Measurements from ENCODE around the gene REST. TPM values are rescaled to one million over a fixed set of nuclear protein-coding genes. Genes with fewer than 3 reads are reported as not detected.
"Not testable (repeated sequence)": the region's sequence is repeated elsewhere in the genome, so short reads cannot be mapped to it uniquely, and the experiment has no call there.

REST gene
- total and polyA plus RNA-seq, 2 of the 8 experiments (the other 6 are each of a cell fraction or from before 2014, with no cell fraction given) = 10.2 to 66.3 TPM

DNA sequence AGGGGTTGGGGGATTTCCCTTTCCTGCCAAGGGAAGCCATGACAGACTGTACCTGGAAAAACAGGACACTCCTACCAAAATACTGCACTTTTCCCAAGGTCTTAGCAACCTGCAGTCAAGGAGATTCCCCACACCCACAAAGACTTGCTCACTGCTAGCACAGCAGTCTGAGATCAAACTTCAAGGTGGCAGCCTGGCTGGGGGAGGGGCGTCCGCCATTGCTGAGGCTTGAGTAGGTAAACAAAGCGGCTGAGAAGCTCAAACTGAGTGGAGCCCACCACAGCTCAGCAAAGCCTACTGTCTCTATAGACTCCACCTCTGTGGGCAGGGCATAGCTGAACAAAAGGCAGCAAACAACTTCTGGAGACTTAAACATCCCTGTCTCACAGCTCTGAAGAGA is 23.2 kb upstream of the REST start:
- ChIA-PET CTCF (ENCODE audit: partially characterized antibody) (interaction anchor here (0.6 to 1.6 kb wide), 2 partner anchors 48 to 213 kb away, joined by 3 to 4 read pairs; no protein-coding TSS in a partner anchor), POLR2A (ENCODE audit: partially characterized antibody) (interaction anchor here (1.2 to 2.5 kb wide), 4 partner anchors 10 to 37 kb away, joined by 3 to 9 read pairs (median 6); no protein-coding TSS in a partner anchor)
- FAIRE-seq; H3K56ac ChIP-seq (replicated peaks; ENCODE audit: insufficient read length, low read depth, low read length); H3K27ac ChIP-seq (ENCODE audit: low read depth, low read length); H4K8ac ChIP-seq (ENCODE audit: extremely low read depth, insufficient read depth, low read length); H3K4ac ChIP-seq (replicated peaks; ENCODE audit: insufficient read length, low read depth, low read length); H2BK120ac ChIP-seq (replicated peaks; ENCODE audit: low read depth, low read length); H4K5ac ChIP-seq (ENCODE audit: insufficient read length, low read depth, low read length); H3K27me3 ChIP-seq (replicated peaks in 1 of 4; ENCODE audit: control insufficient read depth in 3 of 4, extremely low read depth in 1 of 4, insufficient read depth in 3 of 4, low read length in 3 of 4); H3K14ac ChIP-seq (ENCODE audit: insufficient read length); H2BK15ac ChIP-seq (ENCODE audit: low read length); H2BK5ac ChIP-seq (ENCODE audit: low read depth, low read length); H2BK20ac ChIP-seq (ENCODE audit: low read length); H3K23ac ChIP-seq (ENCODE audit: insufficient read length); H3K36me3 ChIP-seq (ENCODE audit: control insufficient read depth in 2 of 4, insufficient read depth in 4 of 4, low read length in 3 of 4); H3K79me2 ChIP-seq (ENCODE audit: control insufficient read depth in 1 of 2, insufficient read depth in 2 of 2, low read length in 2 of 2); H3K4me2 ChIP-seq (ENCODE audit: insufficient read depth in 1 of 2, low read depth in 2 of 2, low read length in 2 of 2); H3K4me3 ChIP-seq (ENCODE audit: extremely low read depth in 1 of 4, insufficient read depth in 2 of 4, low read depth in 3 of 4, low read length in 4 of 4); H4K91ac ChIP-seq (replicated peaks; ENCODE audit: insufficient read length, low read length); H3K9me3 ChIP-seq (ENCODE audit: insufficient read depth in 2 of 2, low read depth in 1 of 2, low read length in 1 of 2); H2BK12ac ChIP-seq (ENCODE audit: low read depth, low read length); H3K4me1 ChIP-seq (replicated peaks in 1 of 4; ENCODE audit: control insufficient read depth in 3 of 4, insufficient read depth in 4 of 4, low read length in 3 of 4); H2AK5ac ChIP-seq (ENCODE audit: low read depth, low read length); H4K20me1 ChIP-seq (replicated peaks in 1 of 2; ENCODE audit: control insufficient read depth in 1 of 2, insufficient read depth in 2 of 2, low read length in 2 of 2); DNase-seq (ENCODE audit: low read depth in 1 of 2, low spot score in 2 of 2); H3K79me1 ChIP-seq (ENCODE audit: low read depth, low read length); H3K23me2 ChIP-seq (ENCODE audit: low read depth, low read length); H3K9ac ChIP-seq (replicated peaks in 1 of 4; ENCODE audit: extremely low read depth in 1 of 4, low read depth in 3 of 4, low read length in 3 of 4): not testable (repeated sequence)
- peak; percentile 82 for TF ChIP-seq YY1 (IDR thresholded peaks at IDR 0.05; ENCODE audit: low read depth, low read length)
- 77% methylated on average over 3 of the region's 3 CpGs; no CpG with 5 or more reads in 1 of the 2 experiments for WGBS, 2 experiments (ENCODE audit: extremely low coverage in 1 of 2, insufficient coverage in 1 of 2, insufficient read length in 1 of 2, insufficient replicate concordance in 2 of 2, low coverage in 1 of 2, low lambda C conversion rate in 2 of 2, missing lambda C conversion rate in 1 of 2)
- H2AFZ ChIP-seq (ENCODE audit: low read length) = peak overlapping the region; percentile 81
- peak overlapping the region; percentile 71 for H3K18ac ChIP-seq (ENCODE audit: extremely low read depth, low read length)

All from H1 (cell line).